Peyer's patch (tissue), 4 donors: Measurements from ENCODE around the gene ANKMY1. TPM values are rescaled to one million over a fixed set of nuclear protein-coding genes. Genes with fewer than 3 reads are reported as not detected.

Experiments used
- DNase-seq, 3 donors: peaks; one replicate each; pipeline ENCODE4 v3.0.0-alpha.2; 2017 to 2019
- H3K27ac ChIP-seq, 4 donors: fragments of 200-600 bp; sonication (generic); one replicate each; pipeline ENCODE4 v1.5.1; 2016 to 2019
- H3K27me3 ChIP-seq, 2 donors: fragments of 200-600 bp; sonication (generic); one replicate each; pipeline ENCODE4 v1.5.1; 2019
- H3K36me3 ChIP-seq, 3 donors: fragments of 200-600 bp; sonication (generic); one replicate each; pipeline ENCODE4 v1.5.1; 2016 to 2019
- H3K4me1 ChIP-seq, 4 donors: fragments of 200-600 bp; sonication (generic); one replicate each; pipeline ENCODE4 v1.5.1; 2016 to 2019
- H3K4me3 ChIP-seq, 4 donors: fragments of 200-600 bp; sonication (generic); 1 replicate in 3 of 4; 2 replicates in 1 of 4; pipeline ENCODE4 v1.5.1; 2016 to 2019; ENCODE audit warnings: mild to moderate bottlenecking in 1 of 4
- H3K9me3 ChIP-seq, 4 donors: fragments of 200-600 bp; sonication (generic); one replicate each; pipeline ENCODE4 v1.5.1; 2016 to 2019; ENCODE audit warnings: mild to moderate bottlenecking in 1 of 4
- CTCF ChIP-seq, 6 experiments: fragments of 450-650 bp in 4 of 6; fragments of 200-600 bp in 2 of 6; sonication (generic) in 1 of 6; IDR thresholded peaks; one replicate each; pipeline ENCODE4 v1.5.1; 2017 to 2019; ENCODE audit warnings: antibody characterized with exemption in 6 of 6, mild to moderate bottlenecking in 3 of 6, moderate library complexity in 1 of 6
- POLR2A ChIP-seq, 2 donors: fragments of 450-650 bp; IDR thresholded peaks; one replicate each; pipeline ENCODE4 v1.5.1; 2017; ENCODE audit warnings: antibody characterized with exemption in 2 of 2, mild to moderate bottlenecking in 2 of 2, moderate library complexity in 2 of 2
- total RNA-seq, 4 donors: library from RNA; depleted of rRNA; stranded (reverse); fragments of >200 nt; gene quantifications; one replicate each; pipeline ENCODE4 v1.1.0, GENCODE V29; 2016

Gene ANKMY1
- total RNA-seq, 4 donors from 2014 or later: 27.8 to 89.1 (median 40.1) TPM

GRCh38 chr2:240570531-240571313 lies 12.9 kb upstream of the ANKMY1 start:
- H3K27ac ChIP-seq: no peak overlapping the region
- DNase-seq: peak in 2 of 3 donors; percentile 37 to 43
- peaks cover 0 to 38% (median 0%) of the 10 kb centered on the region in 3 donors for H3K36me3 ChIP-seq
- no peaks in the 10 kb centered on the region for H3K9me3 ChIP-seq
- peak overlapping the region in 1 of 4 donors; percentile 98 for H3K4me3 ChIP-seq
- H3K27me3 ChIP-seq: no peaks in the 10 kb centered on the region
- H3K4me1 ChIP-seq: peaks cover 0 to 45% (median 34%) of the 10 kb centered on the region in 4 donors
- no peak for TF ChIP-seq POLR2A (IDR thresholded peaks at IDR 0.05)
- TF ChIP-seq CTCF (IDR thresholded peaks at IDR 0.05): no peak

- Histone ChIP-seq H3K9me3 (no peaks in the 10 kb centered on the region), H3K27me3 (no peaks in the 10 kb centered on the region), H3K4me3 (peak overlapping the region in 3 of 4 donors; percentile 75 to 98 (median 95)), H3K36me3 (peaks cover 0 to 32% (median 0%) of the 10 kb centered on the region in 3 donors), H3K27ac (peak overlapping the region in 2 of 4 donors; percentile 15 to 84), H3K4me1 (peaks cover 0 to 48% (median 40%) of the 10 kb centered on the region in 4 donors)
- DNase-seq: peak in 2 of 3 donors; percentile 40 to 45
- TF ChIP-seq POLR2A (IDR thresholded peaks at IDR 0.05) (no peak), CTCF (IDR thresholded peaks at IDR 0.05) (no peak)
Measured at GRCh38 chr2:240569998-240570530, 12.3 kb upstream of the ANKMY1 start.

DNA sequence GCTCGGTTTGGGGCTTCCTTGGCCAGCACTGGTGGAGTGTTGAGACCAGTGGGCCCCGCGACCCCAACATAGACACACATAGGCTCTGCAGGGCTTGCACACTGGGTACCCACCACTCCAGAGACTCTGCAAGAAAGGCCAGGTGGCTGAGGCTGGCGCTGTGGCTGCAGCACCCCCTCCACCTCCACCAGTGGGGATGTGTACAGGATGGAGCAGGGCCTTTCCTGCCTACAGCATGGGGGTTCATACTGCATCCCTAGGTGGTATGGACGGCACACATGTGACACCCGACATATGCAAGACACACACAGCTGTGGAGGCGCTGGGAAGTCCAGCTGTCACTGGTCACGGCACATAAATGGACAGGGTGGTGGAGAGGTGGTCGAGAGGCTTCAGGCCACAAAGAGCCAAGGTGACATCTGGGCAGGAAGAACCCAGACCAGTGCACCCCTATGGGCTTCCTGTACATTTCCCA lies 11.8 kb upstream of the ANKMY1 start:
- Histone ChIP-seq H3K27ac (peak overlapping the region; percentile 15 to 84 (median 73)), H3K4me1 (peaks cover 0 to 53% (median 44%) of the 10 kb centered on the region in 4 donors), H3K4me3 (peak overlapping the region; percentile 75 to 98 (median 92)), H3K9me3 (no peaks in the 10 kb centered on the region), H3K36me3 (peaks cover 0 to 26% (median 0%) of the 10 kb centered on the region in 3 donors), H3K27me3 (no peaks in the 10 kb centered on the region)
- DNase-seq: peak in 1 of 3 donors; percentile 50
- no peak for TF ChIP-seq POLR2A (IDR thresholded peaks at IDR 0.05)
- TF ChIP-seq CTCF (IDR thresholded peaks at IDR 0.05): no peak

DNA sequence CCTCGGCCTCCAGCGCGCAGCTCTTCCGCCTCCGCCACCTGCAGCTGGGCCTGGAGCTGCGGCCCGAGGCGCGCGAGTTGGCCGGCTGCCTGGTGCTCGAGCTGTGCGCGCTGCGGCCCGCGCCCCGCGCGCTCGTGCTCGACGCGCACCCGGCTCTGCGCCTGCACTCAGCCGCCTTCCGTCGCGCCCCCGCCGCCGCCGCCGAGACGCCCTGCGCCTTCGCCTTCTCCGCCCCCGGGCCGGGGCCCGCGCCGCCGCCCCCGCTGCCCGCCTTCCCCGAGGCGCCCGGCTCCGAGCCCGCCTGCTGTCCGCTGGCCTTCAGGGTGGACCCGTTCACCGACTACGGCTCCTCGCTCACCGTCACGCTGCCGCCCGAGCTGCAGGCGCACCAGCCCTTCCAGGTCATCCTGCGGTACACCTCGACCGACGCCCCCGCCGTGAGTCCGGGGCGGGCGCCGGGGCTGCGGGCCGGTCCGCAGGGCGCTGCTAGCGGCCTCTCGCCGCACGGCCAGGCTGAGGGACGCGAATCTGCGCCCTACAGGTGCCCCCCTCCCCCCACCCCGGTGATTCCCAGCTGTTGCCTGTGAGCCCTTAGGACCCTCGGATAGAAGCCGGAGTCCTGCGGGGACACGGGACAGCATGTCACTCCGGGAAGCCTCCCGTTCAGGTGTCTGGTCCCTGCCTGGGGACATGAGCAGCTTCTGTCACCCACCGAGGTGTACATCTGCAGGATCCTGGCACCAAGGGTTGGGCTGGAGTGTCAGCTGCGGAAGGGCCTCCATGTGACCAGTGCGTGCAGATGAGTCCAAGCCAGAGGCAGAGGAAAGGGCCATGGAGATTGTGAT lies 11.1 kb upstream of the ANKMY1 start:
- Histone ChIP-seq H3K4me1 (peaks cover 0 to 55% (median 49%) of the 10 kb centered on the region in 4 donors), H3K36me3 (peaks cover 0 to 20% (median 0%) of the 10 kb centered on the region in 3 donors), H3K9me3 (no peaks in the 10 kb centered on the region), H3K27me3 (no peaks in the 10 kb centered on the region), H3K27ac (peak overlapping the region; percentile 66 to 99 (median 82)), H3K4me3 (peak overlapping the region; percentile 75 to 98 (median 92))
- peak; percentile 59 to 81 (median 79) for DNase-seq
- TF ChIP-seq CTCF (IDR thresholded peaks at IDR 0.05) (no peak), POLR2A (IDR thresholded peaks at IDR 0.05) (peak in 1 of 2 donors; percentile 52)
